Measurements from ENCODE around the gene INSR.

DNA sequence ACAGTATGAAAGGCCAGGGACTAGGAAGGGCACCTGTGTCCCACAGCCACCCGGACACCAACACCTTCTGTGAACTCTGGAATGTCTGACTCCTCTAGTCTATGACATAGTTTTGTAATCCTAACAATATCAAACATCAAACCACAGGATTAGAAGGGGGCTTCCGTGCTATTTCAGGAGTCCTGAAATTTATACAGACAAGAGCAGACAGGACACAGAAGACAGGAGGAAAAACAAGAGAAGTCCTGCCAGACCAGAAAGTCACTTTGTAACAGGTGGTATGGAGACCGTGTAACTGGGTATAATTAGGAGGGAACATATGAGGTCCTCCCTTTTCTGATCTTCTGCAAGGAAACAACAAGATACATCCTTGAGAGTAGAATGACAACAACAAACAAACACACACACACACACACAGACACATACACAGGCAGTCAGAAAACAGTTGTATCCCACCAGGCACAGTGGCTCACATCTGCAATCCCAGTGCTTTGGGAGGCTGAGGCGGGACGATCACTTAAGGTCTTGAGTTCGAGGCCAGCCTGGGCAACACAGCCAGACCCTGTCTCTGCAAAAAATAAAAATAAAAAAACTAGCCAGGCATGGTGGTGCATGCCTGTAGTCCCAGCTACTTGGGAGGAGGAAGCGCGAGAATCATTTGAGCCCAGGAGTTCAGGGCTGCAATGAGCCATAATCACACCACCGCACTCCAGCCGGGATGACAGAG lies 13.1 kb downstream of the INSR start:
- TF ChIP-seq, protein P1, sequence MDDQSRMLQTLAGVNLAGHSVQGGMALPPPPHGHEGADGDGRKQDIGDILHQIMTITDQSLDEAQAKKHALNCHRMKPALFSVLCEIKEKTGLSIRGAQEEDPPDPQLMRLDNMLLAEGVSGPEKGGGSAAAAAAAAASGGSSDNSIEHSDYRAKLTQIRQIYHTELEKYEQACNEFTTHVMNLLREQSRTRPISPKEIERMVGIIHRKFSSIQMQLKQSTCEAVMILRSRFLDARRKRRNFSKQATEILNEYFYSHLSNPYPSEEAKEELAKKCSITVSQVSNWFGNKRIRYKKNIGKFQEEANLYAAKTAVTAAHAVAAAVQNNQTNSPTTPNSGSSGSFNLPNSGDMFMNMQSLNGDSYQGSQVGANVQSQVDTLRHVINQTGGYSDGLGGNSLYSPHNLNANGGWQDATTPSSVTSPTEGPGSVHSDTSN (IDR thresholded peaks at IDR 0.05) = no peak
- TF ChIP-seq, protein P2, sequence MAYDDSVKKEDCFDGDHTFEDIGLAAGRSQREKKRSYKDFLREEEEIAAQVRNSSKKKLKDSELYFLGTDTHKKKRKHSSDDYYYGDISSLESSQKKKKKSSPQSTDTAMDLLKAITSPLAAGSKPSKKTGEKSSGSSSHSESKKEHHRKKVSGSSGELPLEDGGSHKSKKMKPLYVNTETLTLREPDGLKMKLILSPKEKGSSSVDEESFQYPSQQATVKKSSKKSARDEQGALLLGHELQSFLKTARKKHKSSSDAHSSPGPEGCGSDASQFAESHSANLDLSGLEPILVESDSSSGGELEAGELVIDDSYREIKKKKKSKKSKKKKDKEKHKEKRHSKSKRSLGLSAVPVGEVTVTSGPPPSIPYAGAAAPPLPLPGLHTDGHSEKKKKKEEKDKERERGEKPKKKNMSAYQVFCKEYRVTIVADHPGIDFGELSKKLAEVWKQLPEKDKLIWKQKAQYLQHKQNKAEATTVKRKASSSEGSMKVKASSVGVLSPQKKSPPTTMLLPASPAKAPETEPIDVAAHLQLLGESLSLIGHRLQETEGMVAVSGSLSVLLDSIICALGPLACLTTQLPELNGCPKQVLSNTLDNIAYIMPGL (CRISPR knock-in tag; IDR thresholded peaks at IDR 0.05; ENCODE audit: borderline replicate concordance) = no peak
- TF ChIP-seq HDAC2 (IDR thresholded peaks at IDR 0.05) (no peak), CHD2 (IDR thresholded peaks at IDR 0.05; ENCODE audit: low read length, partially characterized antibody) (no peak), REST (IDR thresholded peaks at IDR 0.05) (no peak)
- TF ChIP-seq, protein P3, sequence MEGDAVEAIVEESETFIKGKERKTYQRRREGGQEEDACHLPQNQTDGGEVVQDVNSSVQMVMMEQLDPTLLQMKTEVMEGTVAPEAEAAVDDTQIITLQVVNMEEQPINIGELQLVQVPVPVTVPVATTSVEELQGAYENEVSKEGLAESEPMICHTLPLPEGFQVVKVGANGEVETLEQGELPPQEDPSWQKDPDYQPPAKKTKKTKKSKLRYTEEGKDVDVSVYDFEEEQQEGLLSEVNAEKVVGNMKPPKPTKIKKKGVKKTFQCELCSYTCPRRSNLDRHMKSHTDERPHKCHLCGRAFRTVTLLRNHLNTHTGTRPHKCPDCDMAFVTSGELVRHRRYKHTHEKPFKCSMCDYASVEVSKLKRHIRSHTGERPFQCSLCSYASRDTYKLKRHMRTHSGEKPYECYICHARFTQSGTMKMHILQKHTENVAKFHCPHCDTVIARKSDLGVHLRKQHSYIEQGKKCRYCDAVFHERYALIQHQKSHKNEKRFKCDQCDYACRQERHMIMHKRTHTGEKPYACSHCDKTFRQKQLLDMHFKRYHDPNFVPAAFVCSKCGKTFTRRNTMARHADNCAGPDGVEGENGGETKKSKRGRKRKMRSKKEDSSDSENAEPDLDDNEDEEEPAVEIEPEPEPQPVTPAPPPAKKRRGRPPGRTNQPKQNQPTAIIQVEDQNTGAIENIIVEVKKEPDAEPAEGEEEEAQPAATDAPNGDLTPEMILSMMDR (IDR thresholded peaks at IDR 0.05) = no peak
- TF ChIP-seq, protein P4, sequence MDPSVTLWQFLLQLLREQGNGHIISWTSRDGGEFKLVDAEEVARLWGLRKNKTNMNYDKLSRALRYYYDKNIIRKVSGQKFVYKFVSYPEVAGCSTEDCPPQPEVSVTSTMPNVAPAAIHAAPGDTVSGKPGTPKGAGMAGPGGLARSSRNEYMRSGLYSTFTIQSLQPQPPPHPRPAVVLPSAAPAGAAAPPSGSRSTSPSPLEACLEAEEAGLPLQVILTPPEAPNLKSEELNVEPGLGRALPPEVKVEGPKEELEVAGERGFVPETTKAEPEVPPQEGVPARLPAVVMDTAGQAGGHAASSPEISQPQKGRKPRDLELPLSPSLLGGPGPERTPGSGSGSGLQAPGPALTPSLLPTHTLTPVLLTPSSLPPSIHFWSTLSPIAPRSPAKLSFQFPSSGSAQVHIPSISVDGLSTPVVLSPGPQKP (IDR thresholded peaks at IDR 0.05; ENCODE audit: low read depth, low read length) = no peak

Measured in A549 (cell line).